ENCODE results near the gene PARN.
A peak's percentile ranks its signal among the peaks of the same experiment; 100 is the strongest.
"Not testable (repeated sequence)": the region's sequence is repeated elsewhere in the genome, so short reads cannot be mapped to it uniquely, and the experiment has no call there.

PARN gene

GRCh38 chr16:14462811-14463210 lies 167.2 kb downstream of the PARN start:
- no peak for DNase-seq

- no peak for DNase-seq
Measured at GRCh38 chr16:14460726-14461125, 169.3 kb downstream of the PARN start.

- DNase-seq = no peak
Measured at GRCh38 chr16:14458576-14458975, 171.5 kb downstream of the PARN start.

- DNase-seq = no peak
Measured at GRCh38 chr16:14456793-14457481, 173.1 kb downstream of the PARN start.

GRCh38 chr16:14455573-14455972 lies 174.5 kb downstream of the PARN start:
- DNase-seq = no peak

GRCh38 chr16:14454391-14454790 lies 175.7 kb downstream of the PARN start:
- no peak for DNase-seq

GRCh38 chr16:14452066-14452465 lies 178.0 kb downstream of the PARN start:
- no peak for DNase-seq

- no peak for DNase-seq
Measured at GRCh38 chr16:14450846-14451245, 179.2 kb downstream of the PARN start.

GRCh38 chr16:14449790-14450480 lies 180.1 kb downstream of the PARN start:
- no peak for DNase-seq

- DNase-seq = no peak
Measured at GRCh38 chr16:14449334-14449733, 180.7 kb downstream of the PARN start.

GRCh38 chr16:14448879-14449278 lies 181.2 kb downstream of the PARN start:
- DNase-seq = no peak

- no peak for DNase-seq
Measured at GRCh38 chr16:14447783-14448182, 182.3 kb downstream of the PARN start.

- no peak for DNase-seq
Measured at GRCh38 chr16:14446796-14447195, 183.3 kb downstream of the PARN start.

- DNase-seq = no peak
Measured at GRCh38 chr16:14445937-14446715, 183.9 kb downstream of the PARN start.

- no peak for DNase-seq
Measured at GRCh38 chr16:14444979-14445810, 184.9 kb downstream of the PARN start.

- not testable (repeated sequence) for DNase-seq
Measured at GRCh38 chr16:14441533-14441932, 188.5 kb downstream of the PARN start.

- peak; percentile 51 for DNase-seq
Measured at GRCh38 chr16:14438256-14438655, 191.8 kb downstream of the PARN start.

- no peak for DNase-seq
Measured at GRCh38 chr16:14437426-14437825, 192.6 kb downstream of the PARN start.

- DNase-seq = no peak
Measured at GRCh38 chr16:14436401-14436955, 193.6 kb downstream of the PARN start.

- DNase-seq = no peak
Measured at GRCh38 chr16:14434860-14435259, 195.2 kb downstream of the PARN start.

GRCh38 chr16:14428971-14429637 lies 201.0 kb downstream of the PARN start:
- not testable (repeated sequence) for DNase-seq

- no peak for DNase-seq
Measured at GRCh38 chr16:14428043-14428442, 202.0 kb downstream of the PARN start.

Measured in DMS153 (cell line).